CD4-positive, alpha-beta T cell treated with Interleukin-6 at 100 ng/mL for 8 hours (primary cell): ENCODE measurements around the gene EPX.

Experiments used
- DNase-seq: peaks from one replicate; pipeline ENCODE4 v3.0.0-alpha.2; 2020; ENCODE audit warnings: mixed read lengths, low spot score

EPX gene

DNA sequence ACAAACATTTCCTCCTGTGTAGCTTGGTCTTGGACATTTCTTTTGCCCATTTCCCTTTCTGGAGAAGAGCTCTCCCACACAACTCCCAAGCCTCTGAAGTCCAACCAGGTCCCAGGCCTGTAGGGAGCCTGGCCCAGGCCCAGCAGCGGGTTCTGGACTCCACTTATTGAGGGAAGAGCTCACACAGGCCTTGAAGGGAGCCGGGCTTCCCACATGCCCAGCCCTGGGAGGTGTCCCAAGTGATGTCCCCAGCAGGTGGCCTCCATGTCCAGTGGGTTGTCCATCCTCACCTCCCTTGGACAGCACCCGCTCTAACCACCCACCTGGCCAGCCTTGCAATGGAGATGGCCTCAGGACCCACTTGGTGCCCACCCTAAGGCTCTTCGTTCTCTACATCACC is 5.9 kb upstream of the EPX start:
- DNase-seq, result no peak

DNA sequence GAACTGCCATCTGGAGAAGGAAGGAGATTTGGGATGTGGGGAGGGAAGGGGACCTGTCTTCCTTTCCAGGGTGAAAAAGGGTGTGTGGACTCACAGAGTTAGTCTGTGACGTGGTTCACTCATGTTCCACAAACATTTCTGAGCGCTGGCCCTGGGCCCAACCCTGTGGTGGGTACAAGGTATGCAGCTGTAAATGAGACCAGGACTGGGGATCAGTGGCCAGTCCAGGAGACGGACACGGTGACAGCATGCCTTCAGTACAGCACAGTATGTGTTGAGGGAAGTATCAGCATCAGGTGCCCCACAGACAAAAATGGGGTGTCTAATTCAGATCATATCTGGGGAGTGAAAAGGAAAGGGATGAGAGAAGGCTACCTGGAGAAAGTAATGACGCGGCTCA is 5.5 kb upstream of the EPX start:
- no peak for DNase-seq

DNA sequence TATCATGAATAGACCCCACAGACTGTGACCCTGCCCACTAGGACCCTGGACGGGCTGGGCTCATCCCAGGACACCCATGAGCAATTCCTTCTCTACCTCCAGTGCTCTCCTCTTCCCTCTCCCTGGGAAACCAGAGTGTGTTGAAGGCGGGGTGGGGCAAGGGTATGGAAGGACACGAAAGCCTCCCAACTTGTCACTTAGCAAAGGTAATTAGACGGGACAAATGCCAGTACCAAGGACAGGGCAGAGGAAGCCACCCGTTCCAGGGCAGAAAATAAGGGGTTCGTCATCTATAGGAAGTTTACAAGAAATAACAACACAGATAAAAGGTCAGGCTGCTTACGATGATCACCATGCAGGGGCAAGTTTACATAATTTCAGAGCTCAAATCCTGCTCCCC is 4.9 kb upstream of the EPX start:
- no peak for DNase-seq

DNA sequence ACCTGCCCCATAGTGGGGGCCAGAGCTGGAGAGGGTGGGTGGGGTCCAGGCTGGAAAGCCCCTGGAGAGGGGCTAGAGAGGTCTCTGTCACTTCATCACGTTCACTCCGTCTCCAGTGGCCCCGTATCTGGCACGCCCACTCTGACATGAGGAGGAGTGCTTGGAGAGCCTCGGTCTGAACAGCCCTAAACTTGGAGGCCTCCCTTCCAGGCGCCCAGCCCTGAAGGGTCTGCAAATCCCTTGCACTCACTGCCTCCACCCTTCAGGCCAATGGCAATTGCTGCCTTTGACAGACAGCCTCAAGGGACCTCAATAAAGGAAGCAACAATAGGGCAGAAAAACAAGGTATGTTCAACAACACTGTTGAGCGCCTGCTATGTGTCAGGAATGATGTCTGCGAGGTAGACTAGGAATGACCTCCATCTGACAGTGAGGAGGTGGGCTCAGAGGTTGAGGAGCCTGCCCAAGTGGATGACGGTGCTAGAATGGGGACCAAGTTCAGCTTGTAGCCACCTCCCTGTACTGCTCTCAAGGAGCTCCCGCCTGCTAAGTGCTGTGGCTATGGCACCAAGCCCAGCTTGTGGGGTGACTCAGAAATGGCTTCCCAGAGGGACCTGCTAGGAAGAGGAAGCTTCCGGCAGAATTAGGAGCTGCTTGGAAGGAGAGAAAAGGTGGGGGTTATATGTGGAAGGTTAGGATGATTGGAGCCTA is 2.9 kb upstream of the EPX start:
- DNase-seq, result no peak

DNA sequence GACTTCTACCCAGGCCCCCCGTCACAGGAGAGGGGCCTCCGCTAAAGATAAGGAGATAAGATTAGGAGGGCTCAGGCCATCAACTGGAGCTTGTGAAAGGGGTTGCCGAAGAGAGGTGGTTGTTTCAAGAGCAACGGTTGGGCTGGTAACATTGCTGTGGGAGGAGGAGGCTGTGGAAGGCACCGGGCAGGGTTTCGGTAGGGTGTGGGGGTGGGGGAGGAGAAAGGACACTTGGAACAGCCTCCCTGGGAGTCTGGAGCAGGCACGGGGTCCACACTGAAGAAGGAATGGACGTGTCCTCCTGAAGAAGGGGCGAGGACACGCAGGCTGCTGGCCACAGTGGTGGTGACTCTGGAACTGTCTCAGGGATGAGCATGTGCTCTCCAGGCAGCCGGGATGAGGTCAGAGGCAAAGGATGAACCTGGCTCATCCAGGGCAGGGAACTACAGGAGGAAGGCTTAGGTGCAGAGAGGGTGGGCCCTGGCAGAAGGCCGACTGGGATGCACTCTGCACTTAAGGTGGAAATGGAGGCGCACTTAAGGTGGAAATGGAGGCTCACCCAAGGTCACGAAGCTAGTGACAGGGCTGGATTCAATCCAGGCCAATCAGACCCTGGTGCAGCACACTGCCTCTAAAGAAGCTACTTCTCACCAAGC is 1.2 kb upstream of the EPX start:
- no peak for DNase-seq

DNA sequence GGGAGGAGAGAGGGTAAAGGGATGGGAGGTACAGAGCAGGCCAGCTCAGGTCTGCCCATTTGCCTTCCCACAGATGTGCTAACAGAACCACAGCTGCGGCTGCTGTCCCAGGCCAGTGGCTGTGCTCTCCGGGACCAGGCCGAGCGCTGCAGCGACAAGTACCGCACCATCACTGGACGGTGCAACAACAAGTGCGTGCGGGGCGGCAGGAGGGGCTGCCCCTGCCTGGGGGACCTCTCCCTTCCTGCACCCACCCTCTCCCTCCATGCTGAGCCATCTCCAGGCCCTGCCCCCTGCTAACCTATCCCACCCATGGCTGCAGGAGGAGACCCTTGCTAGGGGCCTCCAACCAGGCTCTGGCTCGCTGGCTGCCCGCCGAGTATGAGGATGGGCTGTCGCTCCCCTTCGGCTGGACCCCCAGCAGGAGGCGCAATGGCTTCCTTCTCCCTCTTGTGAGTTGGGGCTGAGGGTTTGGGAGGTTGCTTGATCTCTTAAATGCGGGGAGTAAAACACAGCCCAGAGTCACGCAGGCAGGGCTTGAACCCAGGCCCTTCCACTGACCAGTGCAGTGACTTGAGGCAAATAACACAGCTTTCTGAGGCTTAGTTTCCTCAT is 1.2 kb downstream of the EPX start:
- DNase-seq, result no peak

DNA sequence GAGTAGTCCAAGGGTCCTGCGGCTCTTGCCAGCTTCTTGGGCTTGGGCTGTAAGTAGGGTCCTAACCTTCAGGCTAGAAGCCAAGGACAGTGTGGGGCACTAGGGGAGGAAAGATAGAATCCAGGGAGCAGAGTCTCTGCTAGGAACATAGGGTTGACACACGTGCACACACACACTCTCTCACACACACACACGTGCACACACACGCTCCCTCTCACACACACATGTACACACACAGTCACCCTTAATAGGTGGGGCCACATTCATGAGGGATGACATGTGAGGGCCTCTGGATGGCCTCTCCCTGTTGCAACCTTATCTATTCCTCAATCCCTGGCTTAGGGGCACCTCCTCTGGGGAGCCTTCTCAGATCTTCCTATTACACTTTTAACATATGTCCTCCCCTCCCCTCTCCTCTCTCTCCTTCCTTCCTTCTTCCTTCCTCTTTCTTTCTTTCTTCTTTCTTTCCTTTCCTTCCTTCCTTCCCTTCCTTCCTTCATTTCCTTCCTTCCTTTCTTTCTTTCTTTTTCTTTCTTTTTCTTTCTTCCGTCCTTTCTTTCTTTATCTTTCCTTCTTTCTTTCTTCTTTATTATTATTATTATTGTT is 3.1 kb downstream of the EPX start:
- no peak for DNase-seq

DNA sequence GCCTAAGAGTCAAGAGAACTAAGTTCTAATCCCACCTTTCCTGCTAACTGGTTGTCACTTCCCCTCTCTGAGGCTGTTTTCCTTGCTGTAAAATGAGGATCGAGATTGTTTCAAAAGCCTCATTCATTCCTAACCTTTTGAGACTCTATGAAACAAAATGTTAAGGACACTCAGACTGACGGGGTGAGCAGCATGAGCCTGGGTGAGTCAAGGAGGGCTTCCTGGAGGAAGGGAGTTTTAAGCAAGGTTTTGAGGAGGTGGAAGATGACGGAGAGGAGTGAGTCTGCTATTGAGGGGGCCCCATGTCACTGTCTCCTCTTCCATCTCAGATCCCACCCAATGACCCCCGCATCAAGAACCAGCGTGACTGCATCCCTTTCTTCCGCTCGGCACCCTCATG is 4.1 kb downstream of the EPX start:
- DNase-seq, result no peak

DNA sequence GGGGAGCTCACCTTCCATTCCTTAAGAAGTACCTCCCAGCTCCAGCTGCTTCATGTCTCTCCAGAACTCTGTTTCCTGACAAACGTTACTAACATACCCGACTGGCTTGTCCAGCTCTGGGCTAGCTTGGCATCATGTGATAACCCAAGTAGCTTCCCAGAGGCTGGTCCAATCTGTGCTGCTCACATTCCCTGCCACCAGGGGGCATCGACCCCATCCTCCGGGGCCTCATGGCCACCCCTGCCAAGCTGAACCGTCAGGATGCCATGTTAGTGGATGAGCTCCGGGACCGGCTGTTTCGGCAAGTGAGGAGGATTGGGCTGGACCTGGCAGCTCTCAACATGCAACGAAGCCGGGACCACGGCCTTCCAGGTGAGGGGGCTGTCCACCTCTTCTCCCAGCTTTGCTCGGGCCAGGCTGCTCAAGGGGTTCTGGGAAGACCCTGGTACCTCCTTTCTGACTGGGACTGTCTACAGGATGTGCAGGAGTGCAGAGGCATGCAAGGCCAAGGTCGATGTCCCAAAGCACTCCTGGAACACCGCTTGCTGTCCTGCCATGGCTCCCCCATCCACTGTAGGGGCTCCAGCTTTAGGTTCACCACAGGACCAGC is 7.6 kb downstream of the EPX start:
- peak; percentile 46 for DNase-seq

DNA sequence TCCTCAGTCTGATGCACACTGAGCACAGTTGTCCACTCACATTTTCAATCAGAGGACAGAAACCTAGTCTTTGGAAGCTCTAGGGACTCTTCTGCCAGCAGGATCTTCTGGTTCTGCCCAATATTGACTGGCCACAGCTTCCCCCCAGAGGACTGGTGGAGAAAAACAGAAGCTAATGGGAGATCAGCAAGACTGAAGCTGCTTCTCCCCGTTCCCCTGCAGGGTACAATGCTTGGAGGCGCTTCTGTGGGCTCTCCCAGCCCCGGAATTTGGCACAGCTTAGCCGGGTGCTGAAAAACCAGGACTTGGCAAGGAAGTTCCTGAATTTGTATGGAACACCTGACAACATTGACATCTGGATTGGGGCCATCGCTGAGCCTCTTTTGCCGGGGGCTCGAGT is 10.3 kb downstream of the EPX start:
- DNase-seq, result no peak

DNA sequence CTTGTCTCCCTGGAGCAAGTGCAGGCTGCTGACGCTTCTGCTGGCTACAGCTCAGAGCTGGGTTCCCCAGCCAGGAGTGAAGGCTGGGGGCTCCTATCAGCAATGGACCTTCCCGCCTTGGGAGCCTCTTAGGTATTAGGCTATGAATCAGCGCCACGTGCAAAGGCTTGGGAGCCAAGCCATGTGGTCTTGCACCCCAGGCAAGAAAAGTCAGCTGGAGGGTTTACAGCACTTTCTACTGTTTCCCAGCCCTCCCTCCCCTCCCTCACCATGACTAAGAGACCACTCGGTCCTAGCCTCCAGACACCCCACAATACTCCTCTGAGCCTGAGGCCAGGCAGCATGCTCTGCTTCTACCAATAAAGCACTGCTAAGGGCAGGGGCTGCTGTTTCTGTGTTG is 12.3 kb downstream of the EPX start:
- DNase-seq, result no peak

DNA sequence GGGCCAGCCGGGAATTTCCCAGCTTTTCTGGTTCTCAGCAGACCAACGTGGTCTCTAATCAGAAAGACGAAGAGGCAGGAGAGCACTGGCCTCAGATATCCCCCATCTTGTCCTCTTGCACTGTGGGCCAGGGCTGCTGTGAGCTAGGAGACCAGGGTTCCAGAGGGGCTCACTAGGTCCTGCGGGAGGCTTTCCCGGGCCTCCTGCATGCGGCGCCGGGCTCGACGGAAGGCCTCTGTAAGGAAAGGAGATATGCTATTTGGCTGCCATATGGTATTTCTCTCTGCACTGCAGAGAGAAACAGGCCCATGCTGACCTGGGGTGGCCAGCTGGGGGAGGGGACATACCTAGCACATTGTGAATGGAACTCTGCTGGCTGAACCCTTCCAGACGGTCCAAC is 13.4 kb downstream of the EPX start:
- DNase-seq, result no peak

DNA sequence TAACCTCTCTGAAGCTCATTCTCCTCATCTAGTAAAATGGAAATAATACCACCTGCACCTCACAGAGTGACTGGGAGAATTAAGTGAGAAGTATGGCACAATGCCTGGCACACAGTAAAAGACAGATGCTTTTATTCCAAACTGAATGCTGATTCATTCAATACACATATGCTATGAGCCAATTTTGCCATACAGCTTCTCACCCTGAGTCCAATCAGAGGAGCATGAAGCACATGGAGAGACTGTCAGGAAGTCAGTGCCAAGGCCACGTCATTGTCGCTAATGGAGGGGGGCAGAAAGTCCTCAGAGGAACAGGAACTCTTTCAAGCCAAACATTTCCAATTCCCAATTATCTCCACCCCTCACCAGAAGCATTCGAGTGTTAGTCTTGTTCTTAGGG is 14.9 kb downstream of the EPX start:
- no peak for DNase-seq

DNA sequence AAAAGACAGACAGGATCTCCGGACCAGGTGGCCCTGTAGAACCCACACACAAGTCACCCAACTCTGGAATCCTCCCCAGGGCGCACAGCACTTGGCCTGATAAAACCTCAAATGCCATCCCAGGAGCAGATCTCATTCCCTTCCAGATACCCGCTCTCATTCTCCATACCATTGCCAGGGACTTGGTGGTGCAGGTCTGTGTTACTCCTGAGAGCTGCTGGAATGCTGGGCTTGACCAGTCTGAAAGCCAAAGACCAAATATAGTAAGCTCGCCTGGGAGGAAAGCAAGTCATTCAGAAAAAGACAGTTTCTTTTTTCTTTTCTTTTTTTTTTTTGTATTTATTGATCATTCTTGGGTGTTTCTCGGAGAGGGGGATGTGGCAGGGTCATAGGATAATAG is 15.8 kb downstream of the EPX start:
- no peak for DNase-seq

DNA sequence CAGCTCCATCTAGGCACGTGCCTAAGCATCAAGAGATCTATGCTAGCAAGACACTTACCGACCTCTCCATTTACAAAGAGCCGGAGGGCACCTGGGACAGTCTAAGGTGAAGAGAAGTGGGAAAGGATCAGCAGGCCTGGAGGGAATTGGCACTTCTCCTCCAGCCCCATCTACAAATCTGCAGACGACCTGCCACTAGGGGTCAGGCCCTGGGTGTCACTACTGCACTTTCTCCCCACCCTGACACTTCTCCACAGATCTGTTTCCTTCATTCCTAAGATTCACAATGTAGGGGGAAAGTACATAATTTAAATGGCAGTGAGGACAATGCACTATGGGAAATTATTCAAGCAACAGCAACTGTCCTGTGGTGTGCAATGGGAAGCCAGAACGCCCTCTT is 18.4 kb downstream of the EPX start:
- no peak for DNase-seq

DNA sequence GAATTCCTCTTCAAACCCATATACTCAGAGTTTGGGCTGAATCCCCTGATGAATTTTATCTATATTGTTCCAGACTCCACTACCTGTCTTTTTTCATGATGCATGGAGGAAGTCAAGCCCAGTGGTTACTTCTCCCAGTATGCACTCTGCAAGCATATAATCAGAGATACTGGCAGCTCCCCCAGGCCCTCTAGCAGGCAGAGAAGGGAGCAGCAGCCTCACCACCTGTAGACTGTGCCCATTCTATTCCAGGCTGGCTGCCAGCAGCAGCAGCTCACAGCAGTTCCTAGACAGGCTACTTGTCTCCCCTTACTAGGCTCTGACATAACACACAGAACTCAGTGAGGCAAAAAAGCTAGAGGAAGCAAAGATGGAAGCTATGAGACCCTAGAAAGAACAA is 23.2 kb downstream of the EPX start:
- no peak for DNase-seq

DNA sequence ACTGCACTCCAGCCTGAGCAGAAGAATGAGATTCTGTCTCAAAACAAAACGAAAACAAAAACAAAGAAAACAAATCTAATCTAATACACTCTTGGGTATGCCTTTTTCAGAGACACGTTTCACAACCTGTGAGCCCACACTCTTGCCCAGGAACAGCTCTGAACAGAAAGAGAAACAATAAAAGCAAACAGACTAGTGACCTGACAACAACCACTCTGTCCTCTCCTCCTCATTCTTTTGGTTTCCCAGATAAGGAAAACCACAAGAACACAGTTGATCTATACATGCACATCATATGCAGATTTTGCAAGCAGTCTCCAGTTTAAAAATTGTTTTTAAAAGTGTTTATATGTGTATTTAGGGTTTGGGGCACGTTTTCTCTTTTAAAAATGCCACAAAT is 25.2 kb downstream of the EPX start:
- DNase-seq, result no peak

DNA sequence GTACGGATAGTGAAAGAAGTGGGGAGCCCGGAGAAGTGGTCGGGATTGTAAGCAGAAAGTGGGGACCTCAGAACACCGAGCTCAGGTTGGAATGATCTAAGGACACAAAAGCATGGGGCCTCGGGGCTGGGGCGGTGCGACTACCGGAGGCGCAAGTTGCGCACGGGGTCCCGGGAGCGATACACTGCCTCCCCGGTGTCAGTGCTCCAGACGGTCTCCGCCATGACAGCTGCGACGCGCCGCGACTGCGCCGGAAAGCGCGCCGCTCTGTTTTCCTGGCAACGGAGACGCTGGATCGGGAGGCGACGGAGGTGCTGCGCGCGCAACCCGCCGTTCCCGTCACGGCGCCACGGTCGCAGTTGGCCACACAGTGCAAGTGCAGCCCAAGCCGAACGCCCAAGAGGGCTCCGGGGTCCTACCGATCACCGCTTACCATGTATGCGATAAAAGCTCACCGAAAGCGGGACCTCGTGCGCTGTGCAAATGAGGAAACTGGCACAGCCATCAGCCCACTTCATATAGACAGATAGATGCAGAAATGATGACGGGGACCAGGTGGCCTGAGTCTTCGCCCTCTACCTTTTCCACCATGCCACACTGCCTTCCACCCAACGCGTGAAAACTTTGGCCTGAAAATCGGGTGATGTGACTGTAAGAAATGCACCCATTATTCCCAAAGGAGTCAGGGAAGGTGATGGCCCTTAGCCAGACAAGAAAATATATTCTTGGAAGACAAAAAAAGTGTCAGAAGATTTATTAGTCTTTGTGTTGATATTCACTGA is 26.7 kb downstream of the EPX start, which contains the start of gene MKS1:
Gene MKS1, minus strand, starts transcription at position 249 of the 782 bp plus-strand sequence. Its CDS starts 25 bp downstream, at position 224.
- DNase-seq, result peak; percentile 95

DNA sequence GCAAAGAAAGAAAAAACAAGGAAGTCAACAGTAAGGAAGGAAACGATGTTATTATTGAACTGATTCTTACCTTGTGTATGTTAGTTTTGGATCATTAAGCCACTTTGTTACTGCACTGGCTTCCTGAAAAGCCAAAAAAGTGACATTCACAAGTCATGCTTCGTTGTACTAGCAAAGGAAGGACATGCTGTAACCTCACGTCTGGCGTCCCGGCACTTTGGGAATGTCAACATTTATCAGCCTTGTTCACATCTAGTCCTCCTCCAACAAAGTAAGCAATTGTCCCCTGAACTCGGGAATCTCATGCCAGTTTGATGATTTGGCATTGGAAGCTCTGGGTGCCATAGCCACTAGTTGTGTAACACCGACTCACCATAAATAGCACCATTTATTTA is 27.3 kb downstream of the EPX start:
- no peak for DNase-seq

DNA sequence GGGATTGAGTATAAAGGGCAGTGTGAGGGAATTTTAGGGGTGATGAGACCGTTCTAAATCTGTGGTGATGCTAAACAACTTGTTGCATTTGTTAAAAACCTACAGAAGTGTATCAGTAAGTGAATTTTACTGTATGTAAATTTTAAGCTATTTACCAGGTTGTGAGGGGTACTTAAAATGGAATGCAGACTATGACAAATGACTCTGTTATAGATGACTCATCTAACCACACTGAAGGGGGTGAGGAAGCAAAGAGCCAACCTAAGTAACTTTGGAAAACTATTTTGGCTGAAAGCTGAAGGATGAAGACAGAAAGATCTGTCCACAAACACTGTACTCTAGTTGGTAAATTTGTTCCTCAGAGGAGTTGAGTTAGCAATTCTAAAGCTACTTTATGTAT is 31.8 kb downstream of the EPX start:
- no peak for DNase-seq

DNA sequence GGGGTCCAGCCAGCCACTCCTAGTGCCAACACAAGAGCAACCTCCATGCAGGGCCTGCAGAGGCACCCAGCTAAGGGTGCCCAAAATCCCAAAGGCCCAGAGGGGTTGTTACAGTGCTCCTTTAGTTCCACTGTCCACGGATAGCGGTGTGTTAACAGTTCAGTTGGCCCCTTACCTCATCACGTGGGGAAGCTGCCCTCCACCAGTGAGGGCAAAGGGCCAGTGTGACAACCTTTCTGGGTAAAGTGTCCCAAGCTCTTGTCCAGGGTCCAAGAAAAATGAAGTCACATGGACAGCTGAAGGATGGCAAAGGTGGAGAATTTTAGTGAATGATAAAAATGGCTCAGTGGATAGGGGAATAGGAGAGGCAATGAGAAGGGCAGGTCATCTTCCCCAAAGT is 35.2 kb downstream of the EPX start:
- no peak for DNase-seq

DNA sequence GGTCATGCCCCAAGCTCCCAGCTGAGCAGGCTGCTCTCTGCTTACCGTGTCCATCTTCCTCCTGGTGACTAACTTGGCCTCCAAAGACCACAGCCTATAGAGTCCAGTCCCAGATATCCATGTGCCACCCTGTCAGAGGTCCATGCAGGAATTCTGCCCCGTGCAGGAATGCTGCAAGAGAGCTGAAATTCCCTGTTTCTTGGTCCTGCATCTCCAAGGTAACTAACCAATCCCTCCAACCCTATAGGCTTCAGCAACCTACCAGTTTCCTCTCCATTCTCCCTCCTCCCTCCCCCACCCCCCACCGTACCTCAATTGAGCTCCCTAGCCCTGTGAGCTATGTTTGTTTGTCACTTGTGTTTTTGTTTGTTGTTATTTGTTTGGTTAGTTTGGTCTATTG is 36.2 kb downstream of the EPX start:
- no peak for DNase-seq
